Stimulated activated memory B cell treated with anti-CD40 and anti-IgM and Interleukin-4, amounts not matched to agents 10 μg/mL and 1 μg/mL and 100 μg/mL, for 72 hours (primary cell): ENCODE data around the gene DLL4.
"Not testable (repeated sequence)": the region's sequence is repeated elsewhere in the genome, so short reads cannot be mapped to it uniquely, and the experiment has no call there.

Experiments used
- ATAC-seq: fragments of 150-1000 bp; cut with Tn5 transposase; 2 replicates; pipeline ENCODE4 v1.10.0; 2021
- H3K27ac Mint-ChIP-seq: one replicate; pipeline ENCODE4 v1.8.0; 2022; ENCODE audit warnings: mild to moderate bottlenecking, mixed read lengths
- H3K27me3 Mint-ChIP-seq: one replicate; pipeline ENCODE4 v1.8.0; 2022; ENCODE audit warnings: mixed read lengths
- H3K36me3 Mint-ChIP-seq: one replicate; pipeline ENCODE4 v1.8.0; 2022; ENCODE audit warnings: mixed read lengths
- H3K4me1 Mint-ChIP-seq: one replicate; pipeline ENCODE4 v1.8.0; 2022; ENCODE audit warnings: mixed read lengths
- H3K4me3 Mint-ChIP-seq: one replicate; pipeline ENCODE4 v1.8.0; 2022; ENCODE audit warnings: mild to moderate bottlenecking, moderate library complexity, mixed read lengths
- H3K9me3 Mint-ChIP-seq: one replicate; pipeline ENCODE4 v1.8.0; 2022; ENCODE audit warnings: mixed read lengths

Gene DLL4

DNA sequence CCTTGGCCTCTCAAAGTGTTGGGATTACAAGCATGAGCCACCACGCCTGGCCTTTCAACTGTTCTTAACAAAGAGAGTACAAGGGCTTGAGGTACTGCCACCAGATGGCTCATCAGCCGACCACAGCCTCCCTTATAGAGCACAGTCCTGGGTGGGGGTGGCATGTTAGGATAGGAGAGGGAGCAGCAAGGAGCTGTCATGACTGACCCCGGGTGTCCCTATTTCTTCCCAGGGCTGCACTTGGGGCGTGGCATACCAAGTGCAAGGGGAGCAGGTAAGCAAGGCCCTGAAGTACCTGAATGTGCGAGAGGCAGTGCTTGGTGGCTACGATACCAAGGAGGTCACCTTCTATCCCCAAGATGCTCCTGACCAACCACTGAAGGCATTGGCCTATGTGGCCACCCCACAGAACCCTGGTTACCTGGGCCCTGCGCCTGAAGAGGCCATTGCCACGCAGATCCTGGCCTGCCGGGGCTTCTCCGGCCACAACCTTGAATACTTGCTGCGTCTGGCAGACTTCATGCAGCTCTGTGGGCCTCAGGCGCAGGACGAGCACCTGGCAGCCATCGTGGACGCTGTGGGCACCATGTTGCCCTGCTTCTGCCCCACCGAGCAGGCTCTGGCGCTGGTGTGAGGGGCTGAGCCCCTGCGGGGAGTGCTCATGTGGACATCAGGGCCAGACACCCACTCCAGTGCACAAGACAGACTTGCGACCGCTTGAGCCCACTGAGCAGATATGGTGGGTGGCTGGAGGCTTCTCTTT, 26.2 kb downstream of the DLL4 start:
- Mint-ChIP-seq H3K9me3 (no peaks in the 10 kb centered on the region), H3K4me1 (peaks cover 32% of the 10 kb centered on the region), H3K27ac (no peak overlapping the region), H3K27me3 (no peaks in the 10 kb centered on the region), H3K36me3 (no peaks in the 10 kb centered on the region), H3K4me3 (no peak overlapping the region)
- no peak for ATAC-seq

DNA sequence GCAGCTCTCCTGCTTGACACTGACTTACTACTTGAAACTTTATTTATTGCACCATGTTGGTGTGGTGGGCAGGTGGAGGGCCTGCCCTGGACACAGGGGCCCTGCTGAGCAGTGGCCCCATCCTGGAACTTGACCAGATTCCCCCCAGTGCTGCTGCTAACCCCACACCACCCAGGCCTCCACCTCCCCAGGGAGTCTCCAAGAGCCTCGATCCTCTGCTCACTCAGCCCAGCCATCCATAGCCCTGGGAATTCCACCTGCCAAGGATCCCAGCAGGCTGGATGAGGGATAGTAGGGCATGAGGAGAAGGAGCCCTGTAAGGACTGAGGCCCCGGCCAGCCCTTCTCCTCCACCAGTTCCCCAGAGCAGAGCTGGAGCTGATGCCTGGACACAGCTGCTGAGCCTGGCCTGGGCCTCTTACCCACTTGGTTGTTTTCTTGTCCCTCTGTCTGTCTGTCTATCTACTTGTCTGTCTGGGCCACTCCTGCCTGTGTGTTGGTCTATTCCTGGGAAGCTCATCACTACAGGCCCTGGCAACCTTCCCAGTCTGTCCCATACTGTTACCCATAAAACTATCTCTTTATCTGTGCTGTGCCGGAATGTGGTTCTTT, 26.9 kb downstream of the DLL4 start:
- H3K27me3 Mint-ChIP-seq: no peaks in the 10 kb centered on the region
- no peaks in the 10 kb centered on the region for H3K9me3 Mint-ChIP-seq
- ATAC-seq: no peak
- H3K36me3 Mint-ChIP-seq: no peaks in the 10 kb centered on the region
- no peak overlapping the region for H3K27ac Mint-ChIP-seq
- H3K4me1 Mint-ChIP-seq: peaks cover 32% of the 10 kb centered on the region
- no peak overlapping the region for H3K4me3 Mint-ChIP-seq

DNA sequence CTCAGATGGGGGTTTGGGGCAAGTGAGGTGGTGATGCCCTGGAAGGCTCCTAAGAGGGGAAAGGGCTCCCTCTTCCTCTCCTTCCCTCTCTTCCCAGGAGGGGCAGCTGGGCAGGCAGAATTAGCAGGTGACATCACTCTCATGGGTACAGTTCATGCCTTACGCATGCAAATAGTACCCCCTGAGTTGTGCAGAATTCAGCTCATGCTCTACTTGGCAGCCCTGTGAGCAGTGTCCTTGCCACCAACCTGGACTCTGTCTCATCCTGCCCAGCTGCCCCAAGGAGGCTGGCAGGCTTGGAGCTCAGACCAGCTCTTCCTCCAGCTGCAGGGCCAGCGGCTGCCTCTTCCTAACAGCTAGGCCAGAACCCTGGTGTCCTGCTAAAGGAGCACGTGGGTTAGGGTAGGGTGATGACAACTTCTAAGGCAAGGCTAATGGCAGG, 27.4 kb downstream of the DLL4 start:
- no peak for ATAC-seq

DNA sequence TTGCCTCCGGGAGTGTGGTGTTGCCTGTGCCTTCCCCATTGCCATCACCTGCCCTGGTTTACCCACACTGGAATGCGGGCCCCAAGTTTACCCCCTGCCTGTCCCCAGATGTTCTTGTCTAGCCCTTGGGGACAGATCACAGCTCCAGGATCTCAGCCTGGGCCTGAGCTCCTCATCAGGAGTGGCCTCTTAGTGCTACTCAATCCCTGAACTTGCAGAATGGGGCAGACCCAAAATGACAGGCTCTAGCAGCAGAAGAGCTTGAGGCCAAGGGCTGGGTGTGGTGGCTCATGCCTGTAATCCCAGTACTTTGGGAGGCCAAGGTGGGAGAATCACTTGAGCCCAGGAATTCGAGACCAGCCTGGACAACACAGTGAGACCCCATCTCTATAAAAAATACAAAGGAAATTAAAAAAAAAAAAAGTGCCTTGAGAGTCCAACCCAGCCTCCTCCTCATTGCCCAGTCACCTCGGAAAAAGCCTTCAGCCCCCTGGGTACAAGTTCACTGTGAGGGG, 28.0 kb downstream of the DLL4 start:
- no peak overlapping the region for H3K4me3 Mint-ChIP-seq
- H3K27ac Mint-ChIP-seq: no peak overlapping the region
- H3K36me3 Mint-ChIP-seq: no peaks in the 10 kb centered on the region
- H3K27me3 Mint-ChIP-seq: no peaks in the 10 kb centered on the region
- no peak for ATAC-seq
- H3K4me1 Mint-ChIP-seq: peaks cover 30% of the 10 kb centered on the region
- H3K9me3 Mint-ChIP-seq: no peaks in the 10 kb centered on the region

More for the DNA sequence above, 27.4 kb downstream of the DLL4 start:
- Mint-ChIP-seq H3K4me1 (peaks cover 32% of the 10 kb centered on the region), H3K36me3 (no peaks in the 10 kb centered on the region), H3K9me3 (no peaks in the 10 kb centered on the region), H3K27me3 (no peaks in the 10 kb centered on the region), H3K4me3 (no peak overlapping the region), H3K27ac (no peak overlapping the region)

DNA sequence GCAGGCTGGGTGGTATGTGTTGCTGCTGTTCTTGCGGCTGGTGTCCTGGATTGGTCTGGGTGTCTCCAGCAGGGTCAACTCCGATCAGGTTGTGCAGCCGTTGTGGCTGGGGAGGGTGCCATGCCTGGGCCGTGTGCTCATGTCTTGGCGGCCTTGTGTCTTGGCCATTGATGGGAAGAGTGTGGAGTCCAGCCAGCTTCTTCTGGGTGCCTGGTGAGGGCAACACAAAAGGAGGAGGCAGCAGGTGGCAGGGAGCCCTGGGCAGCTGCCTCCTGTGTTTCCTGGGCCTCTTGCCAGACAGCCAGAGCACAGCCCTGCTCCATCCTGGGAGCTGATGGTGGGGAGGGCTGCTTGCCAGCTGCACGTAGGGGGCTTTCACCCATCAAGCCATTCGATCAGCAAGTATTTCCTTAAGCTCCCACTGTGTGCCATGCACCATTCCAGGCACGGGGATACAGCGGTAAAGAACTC, 28.5 kb downstream of the DLL4 start:
- no peak for ATAC-seq
- Mint-ChIP-seq H3K4me1 (peaks cover 25% of the 10 kb centered on the region), H3K27me3 (no peaks in the 10 kb centered on the region), H3K9me3 (no peaks in the 10 kb centered on the region), H3K27ac (no peak overlapping the region), H3K4me3 (no peak overlapping the region), H3K36me3 (no peaks in the 10 kb centered on the region)

DNA sequence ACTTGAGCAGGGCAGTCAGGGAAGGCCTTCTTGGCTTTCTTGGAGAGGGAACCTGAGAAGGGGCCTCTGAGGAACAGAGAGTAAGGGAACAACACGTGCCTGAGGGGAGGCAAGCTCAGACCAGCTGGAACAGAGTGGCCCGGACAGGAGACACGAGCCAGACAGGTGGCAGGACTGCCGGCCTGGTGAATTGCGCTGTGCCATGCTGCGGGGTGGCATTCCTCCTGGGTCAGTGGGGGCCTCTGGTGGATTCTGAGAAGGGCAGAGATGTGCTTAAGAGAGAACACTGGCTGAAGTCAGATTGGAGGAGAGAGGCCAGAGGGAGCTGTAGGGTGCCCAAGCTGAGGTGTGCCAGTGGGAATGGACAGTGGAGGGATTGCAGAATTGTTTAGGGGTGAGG, 29.0 kb downstream of the DLL4 start:
- no peak overlapping the region for H3K4me3 Mint-ChIP-seq
- no peak for ATAC-seq
- H3K36me3 Mint-ChIP-seq: no peaks in the 10 kb centered on the region
- peaks cover 20% of the 10 kb centered on the region for H3K4me1 Mint-ChIP-seq
- no peaks in the 10 kb centered on the region for H3K9me3 Mint-ChIP-seq
- H3K27ac Mint-ChIP-seq: no peak overlapping the region
- H3K27me3 Mint-ChIP-seq: no peaks in the 10 kb centered on the region

DNA sequence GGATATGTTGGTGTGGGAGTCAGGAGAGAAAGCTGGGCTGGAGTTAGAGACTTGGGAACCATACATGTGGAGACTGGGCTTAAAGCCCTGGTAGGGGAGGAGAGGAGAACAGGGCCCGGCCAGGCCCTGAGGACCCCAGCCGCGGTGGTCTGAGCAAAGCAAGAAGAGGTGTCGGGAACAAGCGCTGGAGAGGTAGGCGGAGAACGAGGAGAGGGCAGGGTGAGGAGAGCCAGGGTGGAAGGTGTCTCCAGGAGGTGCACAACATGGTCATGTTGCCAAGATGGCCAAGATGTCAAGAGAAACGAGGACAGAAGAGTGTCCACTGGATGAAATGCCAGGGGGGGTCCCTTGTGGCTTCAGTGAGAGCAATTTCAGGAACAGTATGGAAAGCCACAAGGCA, 29.6 kb downstream of the DLL4 start:
- no peaks in the 10 kb centered on the region for H3K9me3 Mint-ChIP-seq
- H3K27ac Mint-ChIP-seq: no peak overlapping the region
- peaks cover 15% of the 10 kb centered on the region for H3K4me1 Mint-ChIP-seq
- ATAC-seq: no peak
- no peaks in the 10 kb centered on the region for H3K27me3 Mint-ChIP-seq
- no peaks in the 10 kb centered on the region for H3K36me3 Mint-ChIP-seq
- H3K4me3 Mint-ChIP-seq: no peak overlapping the region

DNA sequence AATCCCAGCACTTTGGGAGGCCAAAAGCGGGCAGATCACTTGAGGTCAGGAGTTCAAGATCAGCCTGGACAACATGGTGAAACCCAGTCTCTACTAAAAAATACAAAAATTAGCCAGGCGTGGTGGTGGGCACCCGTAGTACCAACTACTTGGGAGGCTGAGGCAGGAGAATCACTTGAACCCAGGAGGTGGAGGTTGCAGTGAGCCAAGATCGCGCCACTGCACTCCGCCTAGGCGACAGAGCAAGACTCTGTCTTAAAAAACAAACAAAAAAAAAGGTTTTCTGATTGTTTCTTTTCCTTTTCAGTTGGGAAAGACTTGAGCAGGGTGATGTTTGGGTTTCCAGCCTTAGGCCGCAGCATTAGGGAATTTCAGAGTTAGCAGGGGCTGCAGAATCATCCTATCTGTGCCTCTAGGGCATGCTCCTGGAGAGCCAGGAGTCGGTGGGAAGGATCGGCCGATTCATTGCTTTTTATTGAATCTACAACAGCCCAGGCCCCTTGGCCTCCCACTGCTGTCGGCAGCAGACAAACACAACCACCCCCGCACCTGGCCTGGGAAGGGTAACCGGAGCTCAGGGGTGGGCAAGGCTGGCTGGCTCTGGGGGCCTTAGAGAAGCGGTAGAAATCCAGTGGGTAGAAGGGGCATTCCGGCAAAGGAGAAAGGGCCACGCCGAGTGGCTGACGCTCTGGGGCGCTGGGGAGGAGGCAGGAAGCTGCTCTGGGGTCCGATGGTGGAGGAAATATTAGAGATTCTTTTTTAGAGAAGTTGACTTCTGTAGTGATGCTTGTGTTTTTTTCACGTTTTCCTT, 30.4 kb downstream of the DLL4 start:
- no peak overlapping the region for H3K27ac Mint-ChIP-seq
- H3K9me3 Mint-ChIP-seq: no peaks in the 10 kb centered on the region
- peaks cover 9% of the 10 kb centered on the region for H3K4me1 Mint-ChIP-seq
- no peak overlapping the region for H3K4me3 Mint-ChIP-seq
- peaks cover 4% of the 10 kb centered on the region for H3K27me3 Mint-ChIP-seq
- H3K36me3 Mint-ChIP-seq: no peaks in the 10 kb centered on the region
- no peak for ATAC-seq

DNA sequence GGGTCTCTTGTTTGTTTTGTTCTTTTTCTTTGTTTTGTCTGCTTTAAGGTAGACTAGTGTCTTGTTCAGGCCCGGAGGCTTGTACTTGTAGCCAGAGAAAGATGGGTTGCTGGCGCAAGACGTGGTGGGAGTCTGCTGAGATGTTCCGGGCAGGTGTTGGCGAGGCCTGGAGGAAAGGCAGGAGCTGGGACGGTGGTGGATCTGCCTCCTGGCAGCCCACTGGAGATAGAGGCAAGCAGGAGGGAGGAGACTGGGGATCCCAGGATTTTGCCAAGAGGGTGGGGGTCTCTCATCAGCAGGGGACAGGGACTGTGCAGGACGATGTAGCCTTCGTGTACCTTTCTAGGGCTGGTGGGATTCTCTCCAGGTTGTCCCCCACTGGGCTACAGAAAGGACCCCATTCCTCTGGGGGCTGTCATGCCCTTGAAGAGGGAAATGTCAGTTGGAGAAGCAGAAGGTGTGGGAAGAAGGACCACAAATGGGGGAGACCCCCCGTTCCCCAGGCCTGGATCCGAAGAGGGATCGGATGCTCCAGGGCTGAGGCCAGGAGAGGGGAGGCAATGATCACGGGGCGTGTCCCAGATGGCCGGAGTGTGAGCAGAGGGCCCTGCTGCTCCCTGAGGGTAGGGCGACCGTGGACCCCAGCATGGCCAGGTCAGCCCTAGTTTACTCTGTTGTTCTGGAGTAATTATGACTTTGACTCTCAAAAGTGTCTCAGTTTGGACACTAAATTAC, 31.2 kb downstream of the DLL4 start:
- no peak overlapping the region for H3K27ac Mint-ChIP-seq
- peaks cover 9% of the 10 kb centered on the region for H3K4me1 Mint-ChIP-seq
- ATAC-seq: no peak
- H3K36me3 Mint-ChIP-seq: no peaks in the 10 kb centered on the region
- H3K27me3 Mint-ChIP-seq: peaks cover 8% of the 10 kb centered on the region
- H3K9me3 Mint-ChIP-seq: no peaks in the 10 kb centered on the region
- no peak overlapping the region for H3K4me3 Mint-ChIP-seq

DNA sequence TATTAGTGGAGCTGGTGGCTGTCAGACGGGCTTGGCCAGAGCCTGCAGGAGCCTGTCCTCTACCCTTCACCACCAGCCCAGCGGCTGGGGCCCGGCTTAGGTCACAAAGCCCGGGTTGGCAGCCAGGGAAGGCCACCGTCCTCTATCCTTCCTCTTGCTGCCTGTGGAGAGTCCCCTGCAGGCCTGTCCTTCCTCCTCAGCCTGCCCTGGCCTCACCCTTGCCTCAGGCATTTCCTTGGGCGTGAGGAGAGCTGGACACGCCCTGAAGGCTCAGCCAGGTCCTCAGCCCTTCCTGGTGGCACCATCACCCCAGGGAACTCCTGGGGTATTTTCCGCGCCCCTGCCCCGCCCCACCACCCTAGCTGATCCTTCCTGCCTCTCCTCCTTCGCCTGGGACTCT, 31.8 kb downstream of the DLL4 start:
- Mint-ChIP-seq H3K36me3 (no peaks in the 10 kb centered on the region), H3K9me3 (no peaks in the 10 kb centered on the region), H3K27ac (no peak overlapping the region), H3K27me3 (peaks cover 8% of the 10 kb centered on the region), H3K4me3 (no peak overlapping the region), H3K4me1 (peaks cover 9% of the 10 kb centered on the region)
- no peak for ATAC-seq

DNA sequence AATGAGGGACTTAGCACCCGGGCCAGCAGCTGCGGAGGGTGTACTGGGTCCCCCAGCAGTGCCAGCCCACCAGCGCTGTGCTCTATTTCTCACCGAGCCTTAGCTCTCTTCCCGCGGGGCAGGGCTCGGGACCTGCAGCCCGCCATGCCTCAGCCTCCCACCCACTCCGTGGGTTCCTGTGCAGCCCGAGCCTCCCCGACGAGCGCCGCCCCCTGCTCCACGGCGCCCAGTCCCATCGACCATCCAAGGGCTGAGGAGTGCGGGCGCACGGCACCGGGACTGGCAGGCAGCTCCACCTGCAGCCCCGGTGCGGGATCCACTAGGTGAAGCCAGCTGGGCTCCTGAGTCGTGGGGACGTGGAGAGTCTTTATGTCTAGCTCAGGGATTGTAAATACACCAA, 32.6 kb downstream of the DLL4 start:
- H3K36me3 Mint-ChIP-seq, H3K27ac Mint-ChIP-seq: not testable (repeated sequence)

DNA sequence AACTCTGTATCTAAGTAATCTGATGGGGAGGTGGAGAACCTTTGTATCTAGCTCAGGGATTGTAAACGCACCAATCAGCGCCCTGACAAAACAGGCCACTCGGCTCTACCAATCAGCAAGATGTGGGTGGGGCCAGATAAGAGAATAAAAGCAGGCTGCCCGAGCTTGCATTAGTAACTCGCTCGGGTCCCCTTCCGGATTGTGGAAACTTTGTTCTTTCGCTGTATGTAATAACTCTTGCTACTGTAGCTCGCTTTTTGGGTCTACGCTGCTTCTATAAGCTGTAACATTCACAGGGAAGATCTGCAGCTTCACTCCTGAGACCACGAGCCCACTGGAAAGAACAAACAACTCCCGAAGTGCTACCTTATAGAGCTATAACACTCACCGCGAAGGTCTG, 33.2 kb downstream of the DLL4 start:
- ATAC-seq, H3K27me3 Mint-ChIP-seq: not testable (repeated sequence)

More for the DNA sequence above, 32.6 kb downstream of the DLL4 start:
- H3K4me1 Mint-ChIP-seq, ATAC-seq, H3K9me3 Mint-ChIP-seq, H3K4me3 Mint-ChIP-seq, H3K27me3 Mint-ChIP-seq: not testable (repeated sequence)

DNA sequence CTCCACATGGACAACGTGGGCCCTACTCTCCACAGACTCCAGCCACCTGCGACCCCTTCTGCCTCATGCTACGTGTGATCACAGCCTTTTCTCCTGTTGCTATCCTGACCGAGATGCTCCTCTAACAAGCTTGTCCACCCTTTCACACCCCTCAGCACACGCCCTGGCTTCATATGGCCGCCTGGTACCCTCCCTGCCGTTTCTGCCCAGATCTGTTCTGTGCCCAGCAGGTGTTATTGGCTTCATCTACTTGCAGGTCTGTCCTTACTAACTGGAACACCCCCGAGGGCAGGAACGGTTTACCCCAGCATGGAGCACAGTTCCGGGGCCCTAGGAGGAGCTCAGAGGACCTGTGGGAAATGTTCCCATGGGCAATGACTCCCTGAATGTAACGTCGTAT, 34.1 kb downstream of the DLL4 start:
- Mint-ChIP-seq H3K4me1 (peaks cover 9% of the 10 kb centered on the region), H3K36me3 (no peaks in the 10 kb centered on the region), H3K4me3 (no peak overlapping the region), H3K9me3 (no peaks in the 10 kb centered on the region), H3K27ac (no peak overlapping the region), H3K27me3 (peaks cover 8% of the 10 kb centered on the region)
- ATAC-seq: no peak

More for the DNA sequence above, 33.2 kb downstream of the DLL4 start:
- H3K36me3 Mint-ChIP-seq, H3K9me3 Mint-ChIP-seq, H3K4me3 Mint-ChIP-seq, H3K27ac Mint-ChIP-seq, H3K4me1 Mint-ChIP-seq: not testable (repeated sequence)

DNA sequence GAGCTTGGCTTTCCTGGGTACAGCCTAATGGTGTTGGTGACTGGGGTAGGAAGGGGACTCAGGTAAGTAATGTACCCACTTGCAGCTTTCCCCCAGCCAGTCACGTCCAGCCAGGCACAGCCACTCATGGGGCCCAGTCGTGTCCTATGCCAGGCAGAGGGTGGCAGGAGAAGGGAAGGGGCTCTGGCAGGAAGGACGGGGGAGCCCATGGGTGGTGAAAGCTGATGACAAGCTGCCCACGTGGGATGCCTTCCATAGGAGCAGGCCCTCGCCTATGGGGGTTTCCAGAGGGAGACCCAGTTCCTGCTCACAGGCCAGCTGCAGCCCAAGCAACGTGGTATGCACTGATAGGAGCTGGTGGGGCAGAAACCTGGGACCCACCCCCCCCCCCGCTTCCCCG, 34.9 kb downstream of the DLL4 start:
- no peak for ATAC-seq
- Mint-ChIP-seq H3K4me1 (peaks cover 9% of the 10 kb centered on the region), H3K27ac (no peak overlapping the region), H3K36me3 (no peaks in the 10 kb centered on the region), H3K4me3 (no peak overlapping the region), H3K9me3 (no peaks in the 10 kb centered on the region), H3K27me3 (peaks cover 8% of the 10 kb centered on the region)

DNA sequence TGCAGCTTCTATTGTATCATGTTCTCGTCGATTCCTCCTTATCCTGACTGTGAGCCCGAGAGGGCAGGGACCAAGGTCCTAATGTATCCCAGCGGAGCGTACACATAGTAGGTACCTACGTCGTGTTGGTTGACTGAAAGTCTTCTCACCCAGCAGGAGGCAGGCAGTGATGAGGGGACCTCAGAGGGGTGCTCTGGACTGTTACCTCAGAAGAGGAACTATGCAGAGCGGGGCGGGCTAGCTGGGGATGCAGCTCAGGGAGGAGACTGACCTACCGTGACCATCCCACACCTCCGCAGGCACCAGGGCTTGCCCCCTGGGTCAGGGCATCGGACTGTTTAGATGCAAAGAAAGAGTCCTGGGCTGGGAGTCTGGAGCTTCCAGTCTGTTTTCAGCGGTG, 35.5 kb downstream of the DLL4 start:
- no peaks in the 10 kb centered on the region for H3K36me3 Mint-ChIP-seq
- H3K27me3 Mint-ChIP-seq: peaks cover 8% of the 10 kb centered on the region
- ATAC-seq: no peak
- H3K4me3 Mint-ChIP-seq: no peak overlapping the region
- H3K4me1 Mint-ChIP-seq: peaks cover 7% of the 10 kb centered on the region
- H3K27ac Mint-ChIP-seq: no peak overlapping the region
- H3K9me3 Mint-ChIP-seq: no peaks in the 10 kb centered on the region
